A673 (cell line): Measurements from ENCODE around the gene HS6ST3. TPM values are rescaled to one million over a fixed set of nuclear protein-coding genes. Genes with fewer than 3 reads are reported as not detected.

Experiments used
- BruUV-seq: library from RNA; stranded (reverse); fragments of 400-500 nt; replicated peaks from 2 replicates; lab custom pipeline; 2021; lab: Mats Ljungman, UMichigan
- CTCF ChIA-PET: fragments of 300-600 bp; sonication (Branson Sonifier 250); formaldehyde crosslinking; loops from one replicate; lab custom pipeline; 2022; ENCODE audit warnings: antibody characterized with exemption; lab: Charles Lee
- POLR2A ChIA-PET: fragments of 300-600 bp; sonication (Branson Sonifier 250); formaldehyde crosslinking; loops from one replicate; lab custom pipeline; 2022; ENCODE audit warnings: antibody characterized with exemption; ENCODE audit not compliant: low non-redundant PET; lab: Charles Lee
- DNase-seq: peaks from one replicate; pipeline ENCODE4 v3.0.0-alpha.2; 2015; ENCODE audit warnings: low spot score
- H3K27ac ChIP-seq: fragments of 200-600 bp; sonication (generic); 2 replicates; pipeline ENCODE4 v1.5.1; 2016; ENCODE audit warnings: mixed run types, low read depth, mild to moderate bottlenecking, mixed read lengths, antibody characterized with exemption, low read length; ENCODE audit not compliant: poor library complexity, severe bottlenecking
- H3K27me3 ChIP-seq: fragments of 200-600 bp; sonication (generic); replicated peaks from 2 replicates; pipeline ENCODE4 v1.6.1; 2017; ENCODE audit warnings: mixed run types, low read depth, mild to moderate bottlenecking, mixed read lengths, antibody characterized with exemption, low read length; ENCODE audit not compliant: insufficient read depth, poor library complexity
- H3K36me3 ChIP-seq: fragments of 200-600 bp; sonication (generic); 2 replicates; pipeline ENCODE4 v1.6.1; 2016; ENCODE audit warnings: mixed run types, mild to moderate bottlenecking, mixed read lengths, antibody characterized with exemption, low read length; ENCODE audit not compliant: insufficient read depth, poor library complexity, severe bottlenecking
- H3K4me1 ChIP-seq: fragments of 200-600 bp; sonication (generic); 2 replicates; pipeline ENCODE4 v1.6.1; 2017; ENCODE audit warnings: mixed run types, mild to moderate bottlenecking, mixed read lengths, antibody characterized with exemption, low read length; ENCODE audit not compliant: insufficient read depth, poor library complexity, severe bottlenecking
- H3K4me3 ChIP-seq: fragments of 200-600 bp; sonication (generic); 2 replicates; pipeline ENCODE4 v1.5.1; 2016; ENCODE audit warnings: low read depth, mixed run types, mild to moderate bottlenecking, mixed read lengths, low read length; ENCODE audit not compliant: poor library complexity, severe bottlenecking
- H3K9me3 ChIP-seq: fragments of 200-600 bp; sonication (generic); 2 replicates; pipeline ENCODE4 v1.6.1; 2016; ENCODE audit warnings: mixed run types, low read depth, mild to moderate bottlenecking, mixed read lengths, antibody characterized with exemption, low read length; ENCODE audit not compliant: poor library complexity, severe bottlenecking
- CTCF ChIP-seq: fragments of 300-800, 200-600 bp; sonication (generic); conservative IDR thresholded peaks from 2 replicates; pipeline ENCODE4 v1.5.1; 2017; ENCODE audit warnings: low read depth, mild to moderate bottlenecking, antibody characterized with exemption, low read length, moderate library complexity, mixed read lengths
- EZH2 ChIP-seq: fragments of 200-600 bp; sonication (generic); IDR thresholded peaks from 2 replicates; pipeline ENCODE4 v1.6.1; 2017; ENCODE audit warnings: borderline replicate concordance, low read depth, mild to moderate bottlenecking, mixed read lengths, antibody characterized with exemption, low read length; ENCODE audit not compliant: poor library complexity, severe bottlenecking
- intact Hi-C: fragments of 100-400 bp; cut with micrococcal nuclease; formaldehyde crosslinking; loops from one replicate; pipeline ENCODE4 v1.10.0; 2022; ENCODE audit not compliant: unreplicated experiment
- total RNA-seq: library from RNA; stranded (reverse); gene quantifications from 2 replicates; pipeline ENCODE4 v1.2.3, GENCODE V29; 2021

HS6ST3 gene
- total RNA-seq, 1 experiment from 2014 or later, result not detected

- POLR2A ChIA-PET, result no interaction called here
- BruUV-seq, result no TSS peak
- H3K4me3 ChIP-seq, result no peak overlapping the region
- H3K27ac ChIP-seq, result no peak overlapping the region
- CTCF ChIA-PET, result no interaction called here
- H3K36me3 ChIP-seq, result no peaks in the 10 kb centered on the region
- no peaks in the 10 kb centered on the region for H3K4me1 ChIP-seq
- no peak for TF ChIP-seq EZH2
- no peak for TF ChIP-seq CTCF
- intact Hi-C loops, result no loop called here
- DNase-seq, result no peak
- no peaks in the 10 kb centered on the region for H3K27me3 ChIP-seq
- H3K9me3 ChIP-seq, result no peaks in the 10 kb centered on the region
These were observed 759.2 kb downstream of the HS6ST3 start for GRCh38 chr13:96849091-96849490.

GRCh38 chr13:96850538-96851145, 760.7 kb downstream of the HS6ST3 start:
- Histone ChIP-seq H3K9me3 (no peaks in the 10 kb centered on the region), H3K36me3 (no peaks in the 10 kb centered on the region), H3K4me1 (no peaks in the 10 kb centered on the region), H3K4me3 (no peak overlapping the region), H3K27me3 (no peaks in the 10 kb centered on the region), H3K27ac (no peak overlapping the region)
- BruUV-seq, result no TSS peak
- intact Hi-C loops, result no loop called here
- no peak for DNase-seq
- ChIA-PET POLR2A (no interaction called here), CTCF (no interaction called here)
- TF ChIP-seq EZH2 (no peak), CTCF (no peak)

- H3K4me3 ChIP-seq, result no peak overlapping the region
- intact Hi-C loops, result no loop called here
- H3K27me3 ChIP-seq, result no peaks in the 10 kb centered on the region
- no peak for TF ChIP-seq CTCF
- TF ChIP-seq EZH2, result no peak
- CTCF ChIA-PET, result no interaction called here
- no peak overlapping the region for H3K27ac ChIP-seq
- H3K36me3 ChIP-seq, result no peaks in the 10 kb centered on the region
- no peaks in the 10 kb centered on the region for H3K4me1 ChIP-seq
- BruUV-seq, result no TSS peak
- no peak for DNase-seq
- POLR2A ChIA-PET, result no interaction called here
- no peaks in the 10 kb centered on the region for H3K9me3 ChIP-seq
These were observed 762.0 kb downstream of the HS6ST3 start for GRCh38 chr13:96851856-96852445.
